Natural killer cell (primary cell): Measurements from ENCODE around the gene BTBD16. TPM values are rescaled to one million over a fixed set of nuclear protein-coding genes. Genes with fewer than 3 reads are reported as not detected.

ENCODE experiments used
- ATAC-seq, 3 donors: fragments of 150-1000 bp in 2 of 3; fragments of 200-7000 bp in 1 of 3; cut with Tn5 transposase; 1 replicate in 1 of 3; 2 replicates in 2 of 3; pipeline ENCODE4 v1.10.0; 2021; ENCODE audit warnings: mild to moderate bottlenecking in 2 of 3, moderate library complexity in 2 of 3
- DNase-seq, 2 donors: peaks; one replicate each; pipeline versions ENCODE4 v3.0.0 to v3.0.0-alpha.2; 2013 to 2021; ENCODE audit warnings: mixed read lengths in 1 of 2
- H3K27ac ChIP-seq: one replicate; pipeline ENCODE4 v1.5.1; 2013; ENCODE audit warnings: mild to moderate bottlenecking, low read length
- H3K27me3 ChIP-seq: one replicate; pipeline ENCODE4 v1.6.1; 2013; ENCODE audit warnings: low read length; ENCODE audit not compliant: control insufficient read depth, insufficient read depth
- H3K36me3 ChIP-seq: one replicate; pipeline ENCODE4 v1.6.1; 2013; ENCODE audit warnings: low read length; ENCODE audit not compliant: control insufficient read depth, insufficient read depth
- H3K4me1 ChIP-seq: one replicate; pipeline ENCODE4 v1.6.1; 2013; ENCODE audit warnings: low read length; ENCODE audit not compliant: control insufficient read depth, insufficient read depth
- H3K4me3 ChIP-seq: one replicate; pipeline ENCODE4 v1.5.1; 2013; ENCODE audit warnings: low read length
- H3K9me3 ChIP-seq: one replicate; pipeline ENCODE4 v1.6.1; 2013; ENCODE audit warnings: low read length; ENCODE audit not compliant: control insufficient read depth, insufficient read depth
- H3K27ac Mint-ChIP-seq, 2 donors: one replicate each; pipeline ENCODE4 v1.8.0; 2022; ENCODE audit warnings: mild to moderate bottlenecking in 2 of 2, mixed read lengths in 2 of 2, moderate library complexity in 1 of 2
- H3K27me3 Mint-ChIP-seq, 2 donors: one replicate each; pipeline ENCODE4 v1.8.0; 2022; ENCODE audit warnings: low read depth in 2 of 2, mixed read lengths in 2 of 2
- H3K36me3 Mint-ChIP-seq: one replicate; pipeline ENCODE4 v1.8.0; 2022; ENCODE audit warnings: mixed read lengths
- H3K4me1 Mint-ChIP-seq, 2 donors: one replicate each; pipeline ENCODE4 v1.8.0; 2022; ENCODE audit warnings: mixed read lengths in 2 of 2
- H3K4me3 Mint-ChIP-seq: one replicate; pipeline ENCODE4 v1.8.0; 2022; ENCODE audit warnings: mild to moderate bottlenecking, moderate library complexity, mixed read lengths
- H3K9me3 Mint-ChIP-seq, 2 donors: one replicate each; pipeline ENCODE4 v1.8.0; 2022; ENCODE audit warnings: mixed read lengths in 2 of 2
- CTCF ChIP-seq: fragments of 200-600 bp; IDR thresholded peaks from one replicate; pipeline ENCODE4 v1.8.0; 2022; ENCODE audit warnings: antibody characterized with exemption
- WGBS: methylation state at CpG from one replicate; pipeline ENCODE4 v1.1.7; 2013; ENCODE audit warnings: missing lambda C conversion rate; ENCODE audit not compliant: insufficient coverage; 5-methylcytosine and 5-hydroxymethylcytosine counted together
- intact Hi-C: fragments of 100-400 bp; cut with micrococcal nuclease; formaldehyde crosslinking; loops from one replicate; pipeline ENCODE4 v1.14.2; 2022
- total RNA-seq, 4 donors: library from RNA; stranded (reverse); fragments of 120-200 nt in 1 of 4; gene quantifications; one replicate each; pipeline versions ENCODE4 v1.2.3 to v1.2.4, GENCODE V29; 2013 to 2022

The BTBD16 gene
- total RNA-seq, 3 donors from 2014 or later (not counting 1 experiment from before 2014, with no cell fraction given): not detected

DNA sequence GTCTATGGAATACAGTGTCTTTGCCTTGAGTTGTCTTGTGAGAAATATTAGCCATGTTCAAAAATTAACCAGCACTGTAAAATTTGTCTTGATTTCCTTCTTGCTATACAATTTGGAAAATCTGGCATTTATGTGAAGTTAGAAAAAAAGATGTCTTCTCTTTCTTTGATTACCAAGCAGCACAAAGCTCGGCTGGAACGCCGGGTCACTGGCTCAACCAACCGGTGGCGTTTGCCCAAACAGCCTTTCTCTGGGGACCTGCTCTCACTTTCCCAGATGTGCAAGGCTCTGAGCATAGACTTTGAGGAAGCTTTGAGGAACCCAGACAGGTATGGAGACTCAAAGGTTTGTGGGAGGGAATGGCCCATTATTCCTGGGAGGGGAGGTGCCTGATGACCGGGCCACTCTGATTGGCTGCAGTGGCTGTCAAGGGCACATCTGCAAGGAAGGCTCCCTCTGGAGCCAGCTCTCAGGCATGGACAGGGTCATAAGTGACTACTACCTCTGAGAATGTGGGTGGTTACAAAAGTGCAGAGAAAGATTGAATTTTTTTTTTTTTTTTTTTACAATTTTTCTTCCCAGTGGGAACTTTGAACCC is 5.6 kb downstream of the BTBD16 start:
- Histone ChIP-seq H3K4me1 (no peaks in the 10 kb centered on the region), H3K4me3 (no peak overlapping the region), H3K9me3 (no peaks in the 10 kb centered on the region), H3K27me3 (no peaks in the 10 kb centered on the region), H3K27ac (no peak overlapping the region), H3K36me3 (no peaks in the 10 kb centered on the region)
- DNase-seq: no peak
- WGBS: 89% methylated on average over 6 of the region's 6 CpGs
- TF ChIP-seq CTCF: no peak
- H3K36me3 Mint-ChIP-seq: no peaks in the 10 kb centered on the region
- peaks cover 5 to 6% of the 10 kb centered on the region in 2 donors for H3K4me1 Mint-ChIP-seq
- intact Hi-C loops: no loop called here
- H3K27ac Mint-ChIP-seq: no peak overlapping the region
- no peak for ATAC-seq
- H3K9me3 Mint-ChIP-seq: no peaks in the 10 kb centered on the region
- peaks cover 16 to 25% of the 10 kb centered on the region in 2 donors for H3K27me3 Mint-ChIP-seq
- no peak overlapping the region for H3K4me3 Mint-ChIP-seq

- Histone ChIP-seq H3K9me3 (no peaks in the 10 kb centered on the region), H3K4me3 (no peak overlapping the region), H3K4me1 (no peaks in the 10 kb centered on the region), H3K27ac (no peak overlapping the region), H3K36me3 (no peaks in the 10 kb centered on the region), H3K27me3 (no peaks in the 10 kb centered on the region)
- no peak for DNase-seq
- Mint-ChIP-seq H3K27ac (no peak overlapping the region), H3K4me3 (no peak overlapping the region), H3K9me3 (no peaks in the 10 kb centered on the region), H3K27me3 (peaks cover 17 to 34% of the 10 kb centered on the region in 2 donors), H3K4me1 (peaks cover 5 to 6% of the 10 kb centered on the region in 2 donors), H3K36me3 (no peaks in the 10 kb centered on the region)
- intact Hi-C loops: no loop called here
- WGBS: 81% methylated on average over 9 of the region's 10 CpGs
- no peak for ATAC-seq
- TF ChIP-seq CTCF: no peak
These were observed 6.5 kb downstream of the BTBD16 start for GRCh38 chr10:122277526-122278136.

DNA sequence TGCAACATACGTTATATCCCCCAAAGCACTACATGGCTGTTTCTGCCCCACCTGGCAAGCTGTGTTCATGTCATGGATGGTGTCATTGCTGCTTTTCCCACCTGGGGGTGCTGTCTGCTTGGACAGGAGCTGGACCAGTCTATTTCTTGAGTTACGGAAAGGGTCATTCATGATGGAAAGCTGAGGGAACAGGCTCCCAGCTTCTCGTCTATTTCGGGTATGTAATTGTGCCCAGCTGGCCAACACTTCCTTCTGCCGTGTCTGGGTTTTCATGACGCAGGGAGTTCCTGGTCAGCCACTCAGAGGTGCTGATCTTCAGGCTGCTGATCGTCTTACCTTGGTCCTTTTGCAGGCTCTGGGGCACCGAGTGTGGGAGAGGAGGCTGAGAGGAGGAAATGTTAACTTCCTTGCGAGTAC is 8.6 kb downstream of the BTBD16 start:
- peak in 1 of 2 donors; percentile 17 for DNase-seq
- 23% methylated on average over 9 of the region's 9 CpGs for WGBS
- no peaks in the 10 kb centered on the region for H3K4me1 ChIP-seq
- no peaks in the 10 kb centered on the region for H3K36me3 ChIP-seq
- peaks cover 5 to 6% of the 10 kb centered on the region in 2 donors for H3K4me1 Mint-ChIP-seq
- TF ChIP-seq CTCF: peak; percentile 20
- H3K4me3 ChIP-seq: no peak overlapping the region
- peak in 1 of 3 donors; percentile 51 for ATAC-seq
- intact Hi-C loops: no loop called here
- no peak overlapping the region for H3K27ac Mint-ChIP-seq
- H3K9me3 ChIP-seq: no peaks in the 10 kb centered on the region
- no peaks in the 10 kb centered on the region for H3K36me3 Mint-ChIP-seq
- H3K27me3 ChIP-seq: no peaks in the 10 kb centered on the region
- no peak overlapping the region for H3K27ac ChIP-seq
- H3K9me3 Mint-ChIP-seq: no peaks in the 10 kb centered on the region
- no peak overlapping the region for H3K4me3 Mint-ChIP-seq
- peaks cover 23 to 38% of the 10 kb centered on the region in 2 donors for H3K27me3 Mint-ChIP-seq

- ATAC-seq (no peak), DNase-seq (no peak)
- no peak for TF ChIP-seq CTCF
- H3K4me3 Mint-ChIP-seq: no peak overlapping the region
- 67% methylated on average over 6 of the region's 7 CpGs for WGBS
- Histone ChIP-seq H3K27ac (no peak overlapping the region), H3K9me3 (no peaks in the 10 kb centered on the region), H3K36me3 (no peaks in the 10 kb centered on the region), H3K4me3 (no peak overlapping the region), H3K4me1 (no peaks in the 10 kb centered on the region), H3K27me3 (no peaks in the 10 kb centered on the region)
- peaks cover 23 to 38% of the 10 kb centered on the region in 2 donors for H3K27me3 Mint-ChIP-seq
- H3K27ac Mint-ChIP-seq: no peak overlapping the region
- H3K9me3 Mint-ChIP-seq: no peaks in the 10 kb centered on the region
- H3K36me3 Mint-ChIP-seq: no peaks in the 10 kb centered on the region
- intact Hi-C loops: no loop called here
- peaks cover 5 to 6% of the 10 kb centered on the region in 2 donors for H3K4me1 Mint-ChIP-seq
These were observed 9.1 kb downstream of the BTBD16 start for GRCh38 chr10:122280156-122280555.
